GM23338 (cell line): ENCODE measurements around the gene CRADD.

Experiments used
- CREB1 ChIP-seq: fragments of 250-450 bp; sonication (Bioruptor Pico); IDR thresholded peaks from 2 replicates; pipeline ENCODE4 v1.5.0; 2020; ENCODE audit warnings: low read depth, mild to moderate bottlenecking, moderate library complexity
- CTCF ChIP-seq, 2 experiments: fragments of 200-600 bp in 1 of 2; sonication (generic) in 1 of 2; conservative IDR thresholded peaks; 2 replicates each; pipeline versions ENCODE4 v1.5.1 to v1.6.1; 2016 to 2017; ENCODE audit warnings: antibody characterized with exemption in 2 of 2, low read depth in 2 of 2, mild to moderate bottlenecking in 2 of 2, moderate library complexity in 1 of 2
- EZH2 ChIP-seq: fragments of 200-600 bp; sonication (generic); IDR thresholded peaks from one replicate; pipeline ENCODE4 v1.8.0; 2017; ENCODE audit warnings: antibody characterized with exemption, mild to moderate bottlenecking, low read depth; ENCODE audit not compliant: unreplicated experiment
- EZH2phosphoT487 ChIP-seq: fragments of 200-600 bp; sonication (generic); IDR thresholded peaks from one replicate; pipeline ENCODE4 v1.8.1; 2018; ENCODE audit warnings: antibody characterized with exemption; ENCODE audit not compliant: unreplicated experiment
- JUNB ChIP-seq: IDR thresholded peaks from one replicate; pipeline ENCODE4 v1.6.1; 2016; ENCODE audit warnings: antibody characterized with exemption; ENCODE audit not compliant: unreplicated experiment
- POLR2AphosphoS5 ChIP-seq: IDR thresholded peaks from 2 replicates; pipeline ENCODE4 v1.6.1; 2016; ENCODE audit warnings: antibody characterized with exemption, low read depth
- ZNF462 ChIP-seq: fragments of 250-450 bp; sonication (Bioruptor Pico); IDR thresholded peaks from 2 replicates; pipeline ENCODE4 v1.5.0; 2020; ENCODE audit warnings: mild to moderate bottlenecking, moderate library complexity
- TF ChIP-seq, protein P1 (sequence below): IDR thresholded peaks from one replicate; pipeline ENCODE4 v1.6.1; 2018; ENCODE audit warnings: antibody characterized with exemption; ENCODE audit not compliant: unreplicated experiment

DNA sequence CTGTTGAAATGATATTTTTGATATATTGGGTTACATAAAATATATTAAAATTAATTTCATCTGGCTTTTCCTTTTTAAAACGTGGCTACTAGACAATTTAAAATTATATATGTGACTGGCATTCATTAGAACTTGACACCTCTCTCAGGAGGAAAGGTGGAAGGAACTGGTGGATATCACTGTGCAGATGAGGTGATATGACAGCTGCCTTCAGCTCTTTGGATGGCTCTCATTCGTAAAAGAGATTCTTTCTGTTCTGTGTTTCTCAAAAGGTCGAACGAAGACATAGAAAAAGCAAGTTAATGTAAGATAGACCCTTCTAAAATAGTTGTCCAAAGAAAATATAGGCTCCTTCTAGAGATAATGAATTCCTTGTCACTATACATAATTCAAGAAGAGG, 36.6 kb downstream of the CRADD start:
- TF ChIP-seq ZNF462 (CRISPR knock-in tag) (no peak), CTCF (conservative IDR thresholded peaks at IDR 0.05; ENCODE audit: low read depth in 2 of 2) (no peak), EZH2 (no peak), EZH2phosphoT487 (no peak), CREB1 (CRISPR knock-in tag) (no peak), POLR2AphosphoS5 (no peak), JUNB (no peak)
- TF ChIP-seq, protein P1, sequence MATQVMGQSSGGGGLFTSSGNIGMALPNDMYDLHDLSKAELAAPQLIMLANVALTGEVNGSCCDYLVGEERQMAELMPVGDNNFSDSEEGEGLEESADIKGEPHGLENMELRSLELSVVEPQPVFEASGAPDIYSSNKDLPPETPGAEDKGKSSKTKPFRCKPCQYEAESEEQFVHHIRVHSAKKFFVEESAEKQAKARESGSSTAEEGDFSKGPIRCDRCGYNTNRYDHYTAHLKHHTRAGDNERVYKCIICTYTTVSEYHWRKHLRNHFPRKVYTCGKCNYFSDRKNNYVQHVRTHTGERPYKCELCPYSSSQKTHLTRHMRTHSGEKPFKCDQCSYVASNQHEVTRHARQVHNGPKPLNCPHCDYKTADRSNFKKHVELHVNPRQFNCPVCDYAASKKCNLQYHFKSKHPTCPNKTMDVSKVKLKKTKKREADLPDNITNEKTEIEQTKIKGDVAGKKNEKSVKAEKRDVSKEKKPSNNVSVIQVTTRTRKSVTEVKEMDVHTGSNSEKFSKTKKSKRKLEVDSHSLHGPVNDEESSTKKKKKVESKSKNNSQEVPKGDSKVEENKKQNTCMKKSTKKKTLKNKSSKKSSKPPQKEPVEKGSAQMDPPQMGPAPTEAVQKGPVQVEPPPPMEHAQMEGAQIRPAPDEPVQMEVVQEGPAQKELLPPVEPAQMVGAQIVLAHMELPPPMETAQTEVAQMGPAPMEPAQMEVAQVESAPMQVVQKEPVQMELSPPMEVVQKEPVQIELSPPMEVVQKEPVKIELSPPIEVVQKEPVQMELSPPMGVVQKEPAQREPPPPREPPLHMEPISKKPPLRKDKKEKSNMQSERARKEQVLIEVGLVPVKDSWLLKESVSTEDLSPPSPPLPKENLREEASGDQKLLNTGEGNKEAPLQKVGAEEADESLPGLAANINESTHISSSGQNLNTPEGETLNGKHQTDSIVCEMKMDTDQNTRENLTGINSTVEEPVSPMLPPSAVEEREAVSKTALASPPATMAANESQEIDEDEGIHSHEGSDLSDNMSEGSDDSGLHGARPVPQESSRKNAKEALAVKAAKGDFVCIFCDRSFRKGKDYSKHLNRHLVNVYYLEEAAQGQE: no peak
